ENCODE results near the gene COX17. TPM values are rescaled to one million over a fixed set of nuclear protein-coding genes. Genes with fewer than 3 reads are reported as not detected.

Gene COX17
- total RNA-seq, 2 experiments from 2014 or later = 83.6 to 86.7 TPM

- Mint-ChIP-seq H3K36me3 (ENCODE audit: low read depth) (peaks cover 29% of the 10 kb centered on the region), H3K27me3 (no peaks in the 10 kb centered on the region), H3K9me3 (peaks cover 3% of the 10 kb centered on the region), H3K4me1 (ENCODE audit: low read depth) (peaks cover 36% of the 10 kb centered on the region), H3K4me3 (no peak overlapping the region), H3K27ac (peak overlapping the region; percentile 7)
- POLR2A ChIA-PET = no interaction called here
- TF ChIP-seq CTCF (IDR thresholded peaks at IDR 0.05) = no peak
- ATAC-seq (no peak), DNase-seq (no peak)
- intact Hi-C loops (cut with micrococcal nuclease) = no loop called here
- CTCF ChIA-PET = interaction anchor here (1.4 kb wide), 1 partner anchor 12 kb away, joined by 4 read pairs; no protein-coding TSS in a partner anchor
Observed at GRCh38 chr3:119642746-119643473, 34.3 kb downstream of the COX17 start.

- no peak overlapping the region for H3K27ac Mint-ChIP-seq
- POLR2A ChIA-PET = no interaction called here
- CTCF ChIA-PET = no interaction called here
- H3K27me3 Mint-ChIP-seq = no peaks in the 10 kb centered on the region
- H3K36me3 Mint-ChIP-seq (ENCODE audit: low read depth) = peaks cover 26% of the 10 kb centered on the region
- TF ChIP-seq CTCF (IDR thresholded peaks at IDR 0.05) = no peak
- peaks cover 3% of the 10 kb centered on the region for H3K9me3 Mint-ChIP-seq
- DNase-seq (no peak), ATAC-seq (no peak)
- intact Hi-C loops (cut with micrococcal nuclease) = no loop called here
- H3K4me3 Mint-ChIP-seq = no peak overlapping the region
- peaks cover 40% of the 10 kb centered on the region for H3K4me1 Mint-ChIP-seq (ENCODE audit: low read depth)
Observed at GRCh38 chr3:119641416-119641815, 35.8 kb downstream of the COX17 start.

GRCh38 chr3:119639494-119640350 lies 37.5 kb downstream of the COX17 start:
- CTCF ChIA-PET = interaction anchor here (1.0 kb wide), 1 partner anchor 10 kb away, joined by 4 read pairs; no protein-coding TSS in a partner anchor
- Mint-ChIP-seq H3K4me1 (ENCODE audit: low read depth) (peaks cover 40% of the 10 kb centered on the region), H3K4me3 (no peak overlapping the region), H3K27me3 (no peaks in the 10 kb centered on the region), H3K9me3 (peaks cover 3% of the 10 kb centered on the region), H3K36me3 (ENCODE audit: low read depth) (peaks cover 24% of the 10 kb centered on the region), H3K27ac (peak overlapping the region; percentile 90)
- POLR2A ChIA-PET = interaction anchor here (0.7 to 1.2 kb wide), 2 partner anchors 36 to 39 kb away, joined by 3 read pairs; no protein-coding TSS in a partner anchor
- no peak for TF ChIP-seq CTCF (IDR thresholded peaks at IDR 0.05)
- ATAC-seq (no peak), DNase-seq (peak; percentile 28)
- intact Hi-C loops (cut with micrococcal nuclease) = no loop called here

GRCh38 chr3:119637679-119638477 lies 39.3 kb downstream of the COX17 start:
- peaks cover 24% of the 10 kb centered on the region for H3K36me3 Mint-ChIP-seq (ENCODE audit: low read depth)
- H3K4me1 Mint-ChIP-seq (ENCODE audit: low read depth) = peaks cover 31% of the 10 kb centered on the region
- DNase-seq (no peak), ATAC-seq (peak; percentile 32)
- intact Hi-C loops (cut with micrococcal nuclease) = no loop called here
- H3K27ac Mint-ChIP-seq = peak overlapping the region; percentile 90
- no peak overlapping the region for H3K4me3 Mint-ChIP-seq
- ChIA-PET CTCF (no interaction called here), POLR2A (interaction anchor here (0.8 to 1.0 kb wide), 2 partner anchors 10 to 31 kb away, joined by 3 read pairs; no protein-coding TSS in a partner anchor)
- no peaks in the 10 kb centered on the region for H3K27me3 Mint-ChIP-seq
- H3K9me3 Mint-ChIP-seq = peaks cover 3% of the 10 kb centered on the region
- TF ChIP-seq CTCF (IDR thresholded peaks at IDR 0.05) = no peak

Data from activated CD8-positive, alpha-beta T cell treated with anti-CD3 and anti-CD28 coated beads for 36 hours (primary cell).